A549 (cell line): ENCODE data around the gene SLC17A2.

Experiments
- CTCF ChIP-seq: fragments of >200 bp; sonication (Bioruptor Twin); formaldehyde crosslinking; IDR thresholded peaks from 3 replicates; pipeline ENCODE4 v1.5.1; 2016
- EP300 ChIP-seq, 2 experiments: fragments of >200 bp; sonication (Bioruptor Twin); formaldehyde crosslinking; IDR thresholded peaks; 2 replicates in 1 of 2; 3 replicates in 1 of 2; pipeline ENCODE4 v1.6.1; 2016 to 2017
- MAX ChIP-seq: IDR thresholded peaks from 2 replicates; pipeline ENCODE4 v1.6.1; 2012
- MYC ChIP-seq: IDR thresholded peaks from 2 replicates; pipeline ENCODE4 v1.6.1; 2012; ENCODE audit warnings: mild to moderate bottlenecking, inconsistent platforms, low read length, improper control_type of control experiment, borderline replicate concordance
- PBX3 ChIP-seq: IDR thresholded peaks from 2 replicates; pipeline ENCODE4 v1.6.1; 2012
- POLR2A ChIP-seq: IDR thresholded peaks from 2 replicates; pipeline ENCODE4 v1.6.1; 2012; ENCODE audit warnings: mild to moderate bottlenecking, low read length
- REST ChIP-seq: fragments of 200-600 bp; sonication (generic); IDR thresholded peaks from 2 replicates; pipeline ENCODE4 v1.6.1; 2016; ENCODE audit warnings: antibody characterized with exemption, mild to moderate bottlenecking, moderate library complexity

- no peak for TF ChIP-seq CTCF
- TF ChIP-seq EP300 (IDR thresholded peaks at IDR 0.05), result no peak
- TF ChIP-seq POLR2A, result no peak
- no peak for TF ChIP-seq MYC
- TF ChIP-seq MAX, result no peak
- TF ChIP-seq REST, result no peak
- TF ChIP-seq PBX3, result no peak
Measured at GRCh38 chr6:25958700-25959162, 28.2 kb upstream of the SLC17A2 start.
